GM12874 (cell line): ENCODE results near the gene ASXL2.

ENCODE experiments used
- TF ChIP-seq, protein P1 (sequence below): IDR thresholded peaks from 2 replicates; pipeline ENCODE4 v1.5.1; 2011; ENCODE audit warnings: low read depth, mild to moderate bottlenecking, control low read depth, low read length, moderate library complexity; ENCODE audit not compliant: insufficient read depth

Gene ASXL2

DNA sequence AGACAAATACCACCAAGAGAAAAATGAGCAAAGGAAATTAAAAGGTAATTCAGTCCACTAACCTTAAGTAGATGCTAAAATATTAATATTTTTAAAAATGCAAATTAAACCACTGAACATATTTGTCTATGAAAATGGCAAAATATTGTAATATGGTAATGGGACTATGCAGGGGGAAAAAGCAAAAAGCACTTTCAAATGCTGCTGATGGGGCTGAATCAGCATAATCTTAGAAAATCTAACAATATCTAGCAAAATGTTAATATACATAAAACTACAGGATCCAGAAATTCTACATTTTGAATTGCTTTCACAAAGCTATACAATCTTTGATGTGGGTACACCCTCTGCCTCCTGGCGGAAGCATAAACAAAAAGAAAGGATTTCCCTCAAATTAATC is 118.0 kb downstream of the ASXL2 start:
- TF ChIP-seq, protein P1, sequence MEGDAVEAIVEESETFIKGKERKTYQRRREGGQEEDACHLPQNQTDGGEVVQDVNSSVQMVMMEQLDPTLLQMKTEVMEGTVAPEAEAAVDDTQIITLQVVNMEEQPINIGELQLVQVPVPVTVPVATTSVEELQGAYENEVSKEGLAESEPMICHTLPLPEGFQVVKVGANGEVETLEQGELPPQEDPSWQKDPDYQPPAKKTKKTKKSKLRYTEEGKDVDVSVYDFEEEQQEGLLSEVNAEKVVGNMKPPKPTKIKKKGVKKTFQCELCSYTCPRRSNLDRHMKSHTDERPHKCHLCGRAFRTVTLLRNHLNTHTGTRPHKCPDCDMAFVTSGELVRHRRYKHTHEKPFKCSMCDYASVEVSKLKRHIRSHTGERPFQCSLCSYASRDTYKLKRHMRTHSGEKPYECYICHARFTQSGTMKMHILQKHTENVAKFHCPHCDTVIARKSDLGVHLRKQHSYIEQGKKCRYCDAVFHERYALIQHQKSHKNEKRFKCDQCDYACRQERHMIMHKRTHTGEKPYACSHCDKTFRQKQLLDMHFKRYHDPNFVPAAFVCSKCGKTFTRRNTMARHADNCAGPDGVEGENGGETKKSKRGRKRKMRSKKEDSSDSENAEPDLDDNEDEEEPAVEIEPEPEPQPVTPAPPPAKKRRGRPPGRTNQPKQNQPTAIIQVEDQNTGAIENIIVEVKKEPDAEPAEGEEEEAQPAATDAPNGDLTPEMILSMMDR: no peak

GRCh38 chr2:25758348-25758747 is 119.9 kb downstream of the ASXL2 start:
- TF ChIP-seq, protein P1: no peak

DNA sequence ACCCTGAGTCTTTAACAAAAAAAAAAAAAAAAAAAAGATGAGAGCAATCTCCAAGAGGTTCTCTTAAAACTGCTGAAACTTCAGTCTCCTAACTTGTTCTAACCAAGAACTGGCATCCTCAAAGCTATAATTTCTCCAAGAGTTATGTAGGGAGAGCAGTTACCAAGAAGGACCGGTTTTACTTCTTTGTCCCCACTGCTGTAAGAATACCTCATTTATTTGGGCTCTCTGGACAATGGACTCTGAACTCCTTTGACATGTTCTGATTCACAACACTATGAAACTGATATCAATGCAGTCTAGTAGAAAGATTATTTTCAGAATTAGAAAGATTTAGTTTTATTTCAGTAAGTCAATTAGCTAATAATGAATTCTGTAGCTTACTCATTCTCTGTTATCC is 120.4 kb downstream of the ASXL2 start:
- TF ChIP-seq, protein P1: no peak

DNA sequence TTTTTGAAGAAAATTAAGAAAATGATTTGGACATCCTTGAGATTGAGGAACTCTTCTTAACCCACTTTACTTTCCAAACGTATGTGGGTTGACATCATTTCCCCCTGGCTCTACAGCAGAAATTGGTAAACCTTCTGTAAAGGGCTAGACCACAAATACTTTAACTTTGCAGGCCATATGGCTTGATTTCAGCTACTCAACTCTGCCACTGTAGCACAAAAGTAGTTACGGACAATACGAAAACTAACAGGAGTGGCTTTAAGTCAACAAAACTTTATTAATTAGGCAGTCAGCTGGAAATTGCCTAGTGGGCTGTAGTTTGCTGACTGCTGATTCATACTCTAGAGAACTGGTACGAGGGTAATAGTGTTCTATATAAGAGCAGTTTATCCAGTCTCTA is 121.8 kb downstream of the ASXL2 start:
- TF ChIP-seq, protein P1: no peak

- TF ChIP-seq, protein P1: no peak
These were observed 128.6 kb downstream of the ASXL2 start for GRCh38 chr2:25749676-25750075.

GRCh38 chr2:25744055-25744454 is 134.2 kb downstream of the ASXL2 start:
- TF ChIP-seq, protein P1: no peak

DNA sequence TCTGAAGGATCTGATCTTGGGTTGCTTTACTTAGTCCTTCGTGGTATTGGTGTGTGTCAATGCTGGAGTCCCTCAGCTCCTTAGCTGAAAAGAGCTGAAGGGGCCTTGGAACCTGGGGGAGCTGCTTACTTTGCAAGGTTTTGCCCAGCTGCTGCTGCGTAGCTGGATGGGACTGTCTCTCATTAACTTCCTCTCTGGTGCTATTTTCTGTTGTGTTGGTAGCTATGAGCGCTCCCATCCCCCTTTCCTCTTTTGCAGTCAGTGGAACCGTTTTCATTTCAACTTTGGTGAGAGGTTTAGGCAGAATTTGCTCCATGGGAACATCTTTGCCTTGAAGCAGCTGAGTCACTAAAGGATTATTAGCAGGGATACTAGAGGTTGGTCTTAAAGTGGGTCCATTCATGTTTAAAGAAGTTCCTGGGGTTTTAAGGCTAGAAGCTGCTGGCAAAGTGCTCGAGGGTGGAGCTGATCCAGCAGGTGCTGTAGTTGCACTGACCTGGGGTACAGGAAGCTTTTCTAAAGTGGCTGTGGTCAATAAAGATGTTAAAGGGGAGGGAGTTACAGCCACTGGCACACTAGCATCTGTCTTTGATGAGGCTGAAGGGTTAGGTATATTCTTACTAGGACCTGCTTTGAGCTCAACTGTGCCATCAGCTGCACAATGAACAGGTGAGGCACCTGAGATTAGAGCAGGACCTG is 135.0 kb downstream of the ASXL2 start:
- TF ChIP-seq, protein P1: no peak
